ENCODE measurements around the gene KLRB1. TPM values are rescaled to one million over a fixed set of nuclear protein-coding genes. Genes with fewer than 3 reads are reported as not detected.
"Not testable (repeated sequence)": the region's sequence is repeated elsewhere in the genome, so short reads cannot be mapped to it uniquely, and the experiment has no call there.

KLRB1 gene
- total RNA-seq, 1 donor from 2014 or later: not detected

GRCh38 chr12:9564418-9564817 lies 43.3 kb downstream of the KLRB1 start:
- not testable (repeated sequence) for H3K27me3 Mint-ChIP-seq (ENCODE audit: unreplicated experiment); H3K4me1 Mint-ChIP-seq (ENCODE audit: low read depth, unreplicated experiment); DNase-seq; H3K27ac Mint-ChIP-seq (ENCODE audit: unreplicated experiment); H3K4me3 Mint-ChIP-seq (ENCODE audit: unreplicated experiment); H3K9me3 Mint-ChIP-seq (ENCODE audit: unreplicated experiment); H3K36me3 Mint-ChIP-seq (ENCODE audit: unreplicated experiment)

GRCh38 chr12:9562841-9563453 lies 44.8 kb downstream of the KLRB1 start:
- not testable (repeated sequence) for H3K36me3 Mint-ChIP-seq (ENCODE audit: unreplicated experiment); H3K9me3 Mint-ChIP-seq (ENCODE audit: unreplicated experiment); DNase-seq; H3K4me3 Mint-ChIP-seq (ENCODE audit: unreplicated experiment); H3K27ac Mint-ChIP-seq (ENCODE audit: unreplicated experiment); H3K4me1 Mint-ChIP-seq (ENCODE audit: low read depth, unreplicated experiment); H3K27me3 Mint-ChIP-seq (ENCODE audit: unreplicated experiment)

GRCh38 chr12:9545489-9545888 lies 62.2 kb downstream of the KLRB1 start:
- H3K36me3 Mint-ChIP-seq (ENCODE audit: unreplicated experiment); H3K27me3 Mint-ChIP-seq (ENCODE audit: unreplicated experiment); DNase-seq; H3K4me3 Mint-ChIP-seq (ENCODE audit: unreplicated experiment); H3K9me3 Mint-ChIP-seq (ENCODE audit: unreplicated experiment); H3K27ac Mint-ChIP-seq (ENCODE audit: unreplicated experiment); H3K4me1 Mint-ChIP-seq (ENCODE audit: low read depth, unreplicated experiment): not testable (repeated sequence)

Other genes with a start within 250 kb of the KLRB1 start
- gene CLEC2D, start 61.8 kb upstream of the KLRB1 start, total RNA-seq (ENCODE audit: unreplicated experiment): 7.2 TPM
- not detected for gene CLECL1, start 125.2 kb upstream of the KLRB1 start, total RNA-seq (ENCODE audit: unreplicated experiment)
- gene CD69, start 153.0 kb upstream of the KLRB1 start, total RNA-seq (ENCODE audit: unreplicated experiment): not detected
- gene KLRF1, start 219.6 kb upstream of the KLRB1 start, total RNA-seq (ENCODE audit: unreplicated experiment): not detected